Right kidney (tissue), 1 donor: ENCODE data around the gene NRCAM.

Experiments
- DNase-seq: peaks from one replicate; pipeline ENCODE4 v3.0.0-alpha.2; 2016

The NRCAM gene

DNA sequence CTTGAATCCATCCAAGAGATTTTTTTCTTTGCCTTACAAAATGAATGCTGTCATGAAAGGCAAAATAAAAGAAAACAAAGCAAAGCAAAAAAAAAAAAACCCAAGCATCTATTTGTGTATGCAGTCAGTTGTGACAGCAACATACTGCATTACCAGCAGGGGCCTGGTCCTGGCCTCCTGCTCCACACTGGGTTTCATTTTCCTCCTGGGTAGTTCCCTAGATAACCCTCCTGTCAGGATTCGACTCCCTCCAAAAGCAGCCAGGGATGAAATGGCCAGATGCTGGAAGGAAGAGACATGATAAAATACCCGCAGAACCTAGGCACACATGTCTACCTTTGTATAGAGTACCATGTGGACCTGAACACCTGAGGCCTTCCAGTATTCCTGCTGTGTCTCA is 148.6 kb downstream of the NRCAM start:
- DNase-seq = no peak

DNA sequence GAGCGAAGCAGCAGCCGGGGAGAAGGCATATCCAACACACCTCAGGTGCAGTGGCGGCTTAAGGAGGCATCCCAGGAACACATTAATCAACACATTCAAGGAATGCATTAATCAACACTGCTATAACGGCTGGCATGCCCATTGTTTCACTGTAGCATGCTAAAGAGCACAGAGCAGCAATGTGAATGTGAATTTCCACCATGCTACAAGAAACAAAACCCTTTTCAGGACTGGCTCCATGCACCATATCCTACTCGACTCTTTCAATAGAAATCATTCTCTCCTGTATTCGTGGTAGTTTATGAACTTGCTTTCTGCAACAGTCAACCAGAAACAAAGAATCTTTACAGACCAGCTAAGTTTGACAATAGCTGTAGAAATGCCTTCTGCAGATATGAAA is 149.0 kb downstream of the NRCAM start:
- DNase-seq = no peak

DNA sequence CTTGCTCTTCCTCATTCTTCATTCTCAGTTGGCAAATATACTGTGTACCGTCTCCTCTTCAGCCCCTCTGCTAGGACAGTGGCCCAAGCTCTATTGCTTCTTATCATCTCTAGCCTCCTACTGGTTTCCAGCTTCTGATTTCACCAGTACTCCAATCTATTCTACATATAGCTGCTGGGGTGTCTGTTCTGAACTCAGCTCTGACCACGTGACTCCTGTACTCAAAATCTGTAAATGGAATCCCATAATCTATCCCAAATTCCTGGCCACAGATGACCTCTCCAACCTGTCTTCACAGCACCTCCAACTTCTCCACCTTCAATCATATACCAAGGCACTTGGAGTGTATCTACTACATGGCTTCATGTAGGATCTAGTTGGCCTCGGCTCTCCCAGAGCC is 152.9 kb downstream of the NRCAM start:
- no peak for DNase-seq

DNA sequence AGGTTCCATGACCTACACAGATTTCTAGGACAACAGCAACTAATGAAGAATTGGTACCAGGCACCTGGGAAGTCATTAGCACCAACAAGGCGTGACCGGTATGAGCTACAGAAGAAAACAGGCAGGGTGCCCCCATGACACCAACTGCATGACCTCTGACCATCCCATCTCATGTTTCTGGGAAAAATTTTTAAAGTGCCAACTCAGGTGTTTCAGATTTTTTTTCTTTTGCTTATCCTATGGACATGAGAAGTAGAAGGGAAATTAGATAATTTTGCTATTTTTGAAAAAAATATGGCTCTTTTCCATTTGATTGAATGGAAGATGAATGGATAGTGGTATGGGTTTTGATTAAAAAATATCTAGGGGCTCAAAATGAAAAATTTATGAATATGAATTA is 154.8 kb downstream of the NRCAM start:
- DNase-seq = no peak

DNA sequence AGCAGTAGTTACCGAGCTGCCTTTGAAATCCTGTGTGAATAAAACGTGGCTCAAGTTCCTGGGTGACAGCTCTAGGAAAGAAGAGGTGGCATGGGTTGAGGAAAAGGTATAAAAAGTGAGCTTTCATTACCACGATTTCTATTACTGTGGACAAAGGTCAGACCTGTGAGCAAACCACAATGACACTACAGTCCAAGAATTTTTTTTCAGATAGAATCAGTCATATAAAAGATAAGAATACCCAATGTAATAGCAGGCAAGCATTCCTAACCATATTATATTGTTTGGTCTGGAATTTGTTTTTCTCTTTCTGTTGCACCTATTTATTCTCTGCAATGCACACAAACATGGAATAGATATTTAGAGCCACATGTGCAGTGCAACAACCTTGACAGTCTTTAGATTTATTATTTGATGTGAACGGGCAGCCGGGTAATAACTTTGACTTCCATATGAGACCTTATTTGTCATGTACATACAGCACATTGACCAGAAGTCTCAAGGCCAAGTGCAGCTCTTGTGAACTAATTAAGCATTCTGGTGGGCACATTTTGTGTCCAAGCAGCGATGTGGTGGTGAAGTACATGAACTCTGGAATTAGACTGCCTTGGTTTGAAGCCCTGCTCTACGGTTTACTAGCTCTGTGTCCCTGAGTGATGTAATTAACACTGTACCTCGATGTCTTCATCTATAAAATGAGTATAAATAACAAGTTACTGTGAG is 156.8 kb downstream of the NRCAM start:
- DNase-seq = no peak

DNA sequence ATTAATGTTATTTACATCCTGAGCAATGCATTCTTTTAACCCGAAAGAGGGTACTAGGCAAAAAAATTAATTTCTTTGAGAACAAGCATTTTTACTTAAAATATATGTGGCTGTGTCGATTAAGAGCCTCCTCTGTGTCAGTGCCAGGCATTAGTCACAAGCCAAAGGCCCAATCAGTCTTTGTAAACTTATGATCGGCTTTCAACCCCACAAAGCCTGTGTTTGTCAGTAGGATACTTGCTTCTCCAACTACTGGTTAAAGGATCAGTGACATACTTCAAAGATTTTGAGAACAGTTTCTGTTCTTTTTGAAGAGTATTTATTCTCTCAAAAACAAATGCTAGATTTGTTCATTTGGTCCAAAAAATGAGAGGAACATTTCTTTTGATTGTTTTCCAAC is 159.3 kb downstream of the NRCAM start:
- no peak for DNase-seq

DNA sequence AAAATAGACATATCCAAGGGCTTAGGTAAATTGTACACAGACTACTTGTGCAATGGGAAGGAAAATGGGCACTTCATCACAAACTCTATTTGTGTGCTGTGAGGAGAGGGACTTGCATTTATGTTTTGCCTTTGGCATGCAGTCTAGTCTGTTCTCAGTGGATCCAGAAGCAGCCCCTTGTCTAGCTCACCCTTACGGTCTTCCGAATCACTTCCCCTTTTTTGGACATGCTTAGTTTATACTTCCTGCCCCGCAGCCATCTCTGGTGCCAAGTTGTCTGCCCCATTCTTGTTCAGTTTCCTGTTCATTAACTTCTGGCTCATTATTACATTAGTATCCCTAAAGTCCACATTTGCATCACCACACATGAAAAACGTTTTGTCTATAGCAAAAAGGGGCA is 161.6 kb downstream of the NRCAM start:
- DNase-seq = no peak

DNA sequence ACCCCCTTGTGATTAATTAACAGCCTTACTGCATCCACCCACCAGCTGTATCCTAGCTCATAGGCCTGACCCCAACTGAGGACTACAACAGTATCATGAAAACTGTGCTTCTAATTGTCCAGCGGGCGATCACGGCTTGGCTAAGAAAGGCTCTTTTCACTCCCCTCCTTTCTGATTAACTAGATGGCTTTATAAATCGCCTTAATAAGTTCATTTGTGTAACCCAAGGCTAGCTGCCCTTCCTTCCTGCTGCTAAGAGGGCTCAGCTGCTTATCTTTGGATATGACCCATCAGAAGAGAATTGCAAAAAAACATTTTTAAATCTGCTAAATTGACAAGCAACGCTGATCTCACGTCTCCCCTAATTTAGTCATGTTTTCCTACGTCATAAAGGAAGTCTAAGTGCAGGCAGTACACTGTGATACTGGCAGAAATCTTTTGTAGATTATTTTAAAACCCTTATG is 163.1 kb downstream of the NRCAM start:
- no peak for DNase-seq

DNA sequence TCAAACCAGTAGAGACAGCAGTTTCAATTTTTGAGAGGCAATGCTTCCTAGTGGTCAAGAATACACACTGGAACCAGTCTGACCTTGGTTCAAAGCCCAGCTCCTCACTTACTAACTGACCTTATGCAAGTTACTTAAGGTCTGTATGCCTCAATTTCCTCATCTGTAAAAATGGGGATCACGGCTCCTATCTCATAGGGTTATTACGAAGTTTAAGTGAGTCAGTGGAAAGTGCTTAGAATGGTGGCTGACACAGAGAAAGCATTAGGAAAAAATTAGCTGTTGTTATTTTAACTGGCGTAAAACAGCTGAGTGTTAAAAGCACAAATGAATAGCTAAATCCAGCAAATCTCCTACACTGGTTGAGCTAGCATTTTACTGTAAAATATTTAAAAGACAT is 163.7 kb downstream of the NRCAM start:
- no peak for DNase-seq

DNA sequence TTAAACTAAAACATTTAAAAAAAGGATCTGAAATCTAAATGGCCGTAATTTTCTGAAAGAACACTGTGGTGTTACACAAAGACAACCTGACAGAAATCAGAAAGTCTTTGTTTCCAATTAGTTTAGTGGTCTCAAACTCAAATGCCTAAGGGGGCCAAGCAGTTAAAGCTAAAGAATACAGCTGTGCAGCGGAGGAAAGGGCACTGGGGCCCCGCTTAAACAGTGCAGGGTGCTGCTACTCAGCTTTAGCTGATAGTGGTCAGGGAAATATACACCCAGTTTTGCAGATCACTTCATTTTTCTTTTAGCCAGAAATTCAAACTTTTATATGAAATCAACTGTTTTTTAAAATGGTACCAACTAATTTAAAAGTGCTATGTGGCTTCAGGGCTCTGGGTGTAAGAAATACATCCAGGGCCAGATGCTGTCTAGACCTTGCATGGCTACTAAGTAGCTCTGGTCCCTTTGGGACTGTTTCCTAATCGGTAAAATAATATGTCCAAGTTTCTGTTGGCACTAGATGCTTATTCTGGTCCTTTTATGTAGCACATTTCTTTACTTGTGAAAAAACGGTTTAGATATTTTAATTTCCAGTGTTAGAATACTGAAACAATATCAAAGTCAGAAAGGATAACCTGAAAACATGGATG is 164.3 kb downstream of the NRCAM start:
- no peak for DNase-seq

DNA sequence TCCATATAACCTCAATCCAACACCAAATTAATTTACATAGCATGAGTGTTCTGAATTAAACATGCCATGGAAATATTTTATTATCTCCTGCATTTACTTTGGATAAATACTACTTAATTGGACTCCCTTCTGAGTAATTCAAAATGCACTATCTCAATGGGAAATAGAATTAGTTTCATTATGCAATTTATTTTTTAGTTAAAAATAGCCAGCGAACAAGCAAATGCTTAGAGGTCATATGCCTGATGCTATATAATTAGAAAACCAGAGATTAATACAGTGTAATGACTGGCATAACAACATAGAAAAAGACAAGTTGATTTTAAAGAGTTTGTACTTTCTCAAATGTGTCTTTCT is 165.1 kb downstream of the NRCAM start:
- no peak for DNase-seq

DNA sequence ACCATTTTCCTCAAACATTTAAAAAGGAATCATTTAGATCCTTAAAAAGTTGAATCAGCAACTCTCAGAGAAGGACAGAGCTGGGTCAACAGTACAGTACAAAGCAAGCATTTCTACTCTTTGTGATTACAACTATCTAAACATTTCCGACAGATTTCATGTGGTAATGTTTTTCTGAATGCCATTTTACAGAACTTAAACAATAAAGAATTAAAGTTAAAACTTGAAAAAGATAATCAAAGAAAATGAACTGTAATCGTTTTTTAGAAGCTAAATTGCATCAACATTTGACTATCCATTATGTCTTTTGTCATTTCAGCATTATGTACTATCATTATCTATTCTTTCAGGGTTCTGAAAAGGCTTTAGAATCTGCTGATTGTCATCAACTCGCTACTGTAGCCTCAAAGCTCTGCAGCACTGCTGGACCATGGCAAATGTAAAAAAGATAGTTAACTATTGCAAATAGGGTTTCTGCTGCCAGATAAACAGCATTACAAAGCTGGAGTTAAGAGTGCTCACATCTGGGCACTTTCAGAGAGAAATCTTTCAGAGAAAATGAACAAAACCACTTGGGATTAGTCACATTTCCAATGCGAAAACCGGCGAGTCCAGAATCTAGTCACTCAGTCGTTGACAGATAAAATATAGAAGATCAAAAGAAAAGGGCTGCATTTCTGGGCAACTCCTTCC is 165.6 kb downstream of the NRCAM start:
- DNase-seq = no peak

DNA sequence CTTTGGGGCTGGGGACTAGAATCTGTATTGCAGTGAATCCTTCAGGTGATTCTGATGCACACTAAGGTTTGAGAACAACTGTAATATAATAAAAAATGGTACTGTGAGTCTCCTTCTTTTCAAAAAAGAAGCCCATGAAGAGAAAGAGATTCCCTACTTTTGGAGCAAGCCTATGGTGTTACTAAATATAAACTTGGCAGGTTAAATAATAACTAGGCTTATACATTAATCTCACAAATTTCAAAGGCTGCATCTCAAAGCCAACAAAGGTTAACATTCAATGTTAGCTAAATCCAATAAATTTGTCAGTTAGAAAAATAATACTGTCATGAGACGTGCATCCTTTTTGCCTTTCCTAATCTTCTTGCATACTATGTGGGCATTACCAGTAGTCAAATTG is 166.4 kb downstream of the NRCAM start:
- DNase-seq = no peak

DNA sequence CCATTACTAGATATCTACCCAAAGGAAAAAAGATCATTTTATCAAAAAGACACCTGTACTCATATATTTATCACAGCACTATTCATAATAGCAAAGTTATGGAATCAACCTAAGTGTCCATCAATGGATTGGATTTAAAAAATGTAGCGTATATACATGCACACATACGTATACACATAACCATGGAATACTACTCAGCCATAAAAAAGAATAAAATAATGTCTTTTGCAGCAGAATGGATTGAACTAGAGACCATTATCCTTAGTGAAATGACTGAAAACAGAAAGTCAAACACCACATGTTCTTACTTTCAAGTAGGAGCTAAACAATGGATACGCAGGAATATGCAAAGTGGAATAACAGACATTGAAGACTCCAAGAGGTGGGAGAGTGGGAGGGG is 168.4 kb downstream of the NRCAM start:
- no peak for DNase-seq

DNA sequence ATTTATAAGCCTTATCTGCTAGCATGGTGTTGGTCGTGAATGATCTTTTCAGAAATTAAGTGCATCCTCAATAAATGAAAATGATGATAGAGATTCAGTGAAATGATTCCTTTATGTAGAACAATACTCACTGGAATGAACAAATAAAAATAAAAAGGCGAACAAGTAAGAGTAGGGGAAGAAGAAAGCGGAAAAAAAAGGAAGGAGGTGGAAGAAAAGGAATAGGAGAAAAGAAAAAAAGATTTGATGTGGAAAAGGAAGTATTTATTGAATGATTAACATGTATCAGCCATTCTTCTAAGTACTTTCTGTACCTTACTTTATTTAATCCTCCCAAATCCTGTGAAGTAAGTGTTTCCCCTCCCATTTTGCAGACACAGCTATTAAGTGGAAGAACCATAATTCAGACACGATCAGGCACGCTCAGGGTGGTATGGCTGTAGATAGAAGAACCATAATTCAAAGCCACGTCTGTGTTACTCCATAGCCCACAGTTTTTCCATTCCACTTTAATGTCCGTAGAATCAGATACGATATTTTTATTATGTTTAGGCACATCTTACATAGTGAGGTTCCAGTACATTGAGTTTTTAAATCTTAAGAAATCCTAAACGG is 169.8 kb downstream of the NRCAM start:
- no peak for DNase-seq

DNA sequence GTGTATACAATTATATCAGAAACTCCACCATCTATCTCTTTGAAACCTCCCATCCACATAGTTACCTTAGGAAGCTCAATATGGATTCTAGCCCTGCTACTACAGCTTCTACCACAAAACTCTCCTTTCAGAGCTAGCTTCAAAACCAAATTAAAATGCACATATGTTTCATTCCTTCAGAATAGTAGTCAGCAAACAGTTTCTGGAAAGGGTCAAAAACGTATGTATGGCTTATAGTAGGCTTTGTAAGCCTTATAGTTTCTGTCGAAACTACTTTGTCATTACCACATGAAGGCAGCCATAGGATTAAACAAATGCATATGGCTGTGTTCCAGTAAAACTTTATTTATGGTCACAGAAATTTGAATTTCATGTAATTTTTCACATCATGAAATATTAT is 170.5 kb downstream of the NRCAM start:
- DNase-seq = no peak

DNA sequence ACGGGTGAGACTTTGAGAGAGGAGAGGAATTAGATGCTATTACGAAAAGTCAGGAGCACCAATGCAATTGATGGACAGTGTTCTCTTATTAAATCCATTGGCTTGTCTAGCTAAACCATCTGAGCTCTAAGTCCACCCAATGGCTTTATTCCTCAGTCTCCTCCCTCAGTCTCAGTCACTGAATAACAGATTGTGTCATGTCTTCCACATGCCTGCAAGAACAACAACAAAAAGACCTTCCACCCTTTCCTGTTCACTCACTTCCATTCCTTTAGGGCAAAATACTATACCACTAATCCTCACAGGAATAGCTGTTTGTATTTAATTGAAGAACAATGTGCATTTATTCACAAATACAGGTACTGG is 171.2 kb downstream of the NRCAM start:
- DNase-seq = no peak

DNA sequence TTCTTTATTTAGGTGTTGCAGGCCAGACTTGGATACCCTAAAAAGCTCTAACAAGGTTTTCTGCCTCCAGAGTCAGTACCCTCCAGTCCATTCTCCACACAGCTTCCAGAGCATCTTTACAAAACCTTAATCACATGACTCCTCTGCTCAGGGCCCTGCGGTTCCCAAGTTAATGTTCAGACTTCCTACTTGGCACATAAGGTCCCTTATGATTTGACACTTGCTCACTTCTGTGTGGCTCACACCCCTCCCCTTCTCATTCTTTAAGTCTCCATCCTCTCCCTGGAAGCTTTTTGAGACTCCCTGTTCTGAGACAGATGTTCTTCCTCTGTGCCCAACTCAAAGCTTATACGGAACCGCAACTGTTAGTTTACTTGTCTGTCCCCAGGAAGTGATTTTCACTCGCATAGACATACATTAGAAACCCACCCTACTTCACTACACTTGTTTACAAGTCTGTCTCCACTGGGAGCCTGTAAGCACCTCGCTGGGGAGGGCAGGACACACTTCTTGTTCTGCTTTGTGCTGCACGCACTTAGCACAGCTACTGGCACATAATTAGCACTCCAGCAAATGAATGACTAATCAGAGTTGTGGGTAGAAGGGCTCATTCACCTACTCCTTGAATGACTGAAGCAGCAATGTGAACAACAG is 171.8 kb downstream of the NRCAM start:
- no peak for DNase-seq

DNA sequence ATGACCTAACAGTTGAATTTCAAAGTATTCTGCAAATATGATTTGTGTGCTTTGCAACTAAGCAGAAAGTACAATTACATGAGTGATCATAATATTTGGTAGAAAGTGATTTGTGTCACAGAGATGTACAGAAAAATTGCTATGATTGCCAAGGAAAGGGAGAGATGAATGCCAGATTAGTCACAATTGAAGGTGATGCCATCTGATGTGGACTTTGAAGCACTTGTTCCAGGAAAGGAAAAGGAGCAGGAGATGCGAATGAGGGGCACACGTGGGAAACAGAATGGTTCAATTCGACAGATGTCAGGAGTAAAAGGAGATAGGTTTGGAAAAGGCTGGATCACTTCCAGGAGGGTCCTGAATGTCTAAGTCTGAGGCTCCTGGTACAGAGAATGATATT is 173.0 kb downstream of the NRCAM start:
- no peak for DNase-seq

DNA sequence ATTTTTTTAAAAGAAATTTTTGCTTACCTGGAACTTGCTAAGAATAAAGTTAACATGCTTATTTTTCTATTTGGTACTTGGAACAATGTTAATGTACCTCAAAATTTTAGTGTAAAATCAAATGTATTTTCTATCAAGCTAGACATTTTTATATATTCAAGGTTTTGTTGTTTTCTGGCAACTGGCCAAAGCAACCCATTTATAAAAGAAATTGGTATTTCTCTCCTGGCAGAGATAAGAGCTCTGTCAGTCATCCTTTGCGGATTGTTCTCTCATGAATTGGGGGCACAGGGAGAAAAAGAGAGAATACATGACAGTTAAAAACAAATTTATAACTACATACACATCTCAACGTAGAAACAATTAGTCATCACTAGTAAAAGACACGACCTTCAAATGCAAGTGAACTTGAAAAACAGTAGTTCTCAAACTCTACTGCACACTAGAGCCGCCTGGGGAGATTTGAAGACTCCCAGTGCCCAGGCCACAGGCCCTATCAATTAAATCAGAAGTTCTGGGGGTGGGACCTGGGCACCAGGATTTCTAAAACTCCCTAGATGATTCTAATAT is 173.7 kb downstream of the NRCAM start:
- no peak for DNase-seq

DNA sequence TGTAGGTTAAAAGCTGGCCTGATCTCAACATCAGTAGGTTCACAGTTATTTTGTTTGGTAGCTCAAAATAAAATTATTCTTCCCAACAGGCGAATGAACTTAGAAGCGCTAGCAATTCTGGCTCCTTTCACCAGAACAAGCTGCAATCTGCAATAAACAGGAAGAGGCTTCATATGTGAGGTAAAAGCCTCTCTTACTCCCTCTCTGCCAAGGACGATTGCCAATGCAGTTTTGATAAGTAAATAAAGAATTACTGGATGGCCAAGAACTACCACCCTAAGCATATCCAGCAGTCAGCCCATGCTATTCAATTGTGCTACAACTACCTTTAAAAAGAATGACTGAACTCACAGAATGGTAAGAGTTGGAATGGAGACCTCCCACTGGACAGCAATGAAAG is 176.1 kb downstream of the NRCAM start:
- no peak for DNase-seq

DNA sequence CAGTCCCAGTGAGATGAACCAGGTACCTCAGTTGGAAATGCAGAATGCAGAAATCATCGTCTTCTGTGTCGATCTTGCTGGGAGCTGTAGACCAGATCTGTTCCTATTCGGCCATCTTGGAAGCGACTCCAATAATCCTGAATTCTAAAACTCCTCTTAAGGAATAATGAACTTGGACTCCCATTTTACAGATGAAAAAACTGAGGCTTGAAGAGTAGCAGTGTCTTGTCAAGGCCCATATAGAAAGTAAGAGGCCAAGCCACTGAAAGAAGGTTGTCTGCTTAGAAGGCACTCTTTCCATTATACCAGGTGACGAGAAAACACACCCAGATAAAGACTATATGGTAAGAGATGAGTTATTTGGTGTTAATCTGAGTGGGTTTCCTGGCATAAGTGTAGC is 177.5 kb downstream of the NRCAM start:
- DNase-seq = no peak

DNA sequence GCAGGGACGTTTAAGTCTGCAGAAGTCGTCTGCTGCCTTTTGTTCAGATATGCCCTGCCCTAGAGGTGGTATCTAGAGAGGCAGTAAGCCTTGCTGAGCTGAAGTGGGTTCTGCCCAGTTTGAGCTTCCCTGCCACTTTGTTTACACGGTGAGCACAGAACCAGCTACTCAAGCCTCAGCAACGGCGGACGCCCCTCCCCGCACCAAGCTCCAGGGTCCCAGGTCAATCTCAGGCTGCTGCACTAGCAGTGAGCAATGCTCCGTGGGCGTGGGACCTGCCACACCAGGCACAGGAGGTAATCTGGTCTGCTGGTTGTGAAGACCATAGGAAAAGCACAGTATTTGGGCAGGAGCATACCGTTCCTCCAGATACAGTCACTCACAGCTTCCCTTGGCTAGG is 178.0 kb downstream of the NRCAM start:
- no peak for DNase-seq
